GM19468 (cell line): ENCODE data around the gene OBSCN.

Experiments
- ATAC-seq: cut with Tn5 transposase; IDR thresholded peaks from one replicate; pipeline ENCODE4 v1.9.1; 2021; ENCODE audit warnings: mild to moderate bottlenecking, moderate library complexity, moderate number of reproducible peaks; ENCODE audit not compliant: unreplicated experiment; ENCODE audit errors: extremely low read depth

The OBSCN gene

DNA sequence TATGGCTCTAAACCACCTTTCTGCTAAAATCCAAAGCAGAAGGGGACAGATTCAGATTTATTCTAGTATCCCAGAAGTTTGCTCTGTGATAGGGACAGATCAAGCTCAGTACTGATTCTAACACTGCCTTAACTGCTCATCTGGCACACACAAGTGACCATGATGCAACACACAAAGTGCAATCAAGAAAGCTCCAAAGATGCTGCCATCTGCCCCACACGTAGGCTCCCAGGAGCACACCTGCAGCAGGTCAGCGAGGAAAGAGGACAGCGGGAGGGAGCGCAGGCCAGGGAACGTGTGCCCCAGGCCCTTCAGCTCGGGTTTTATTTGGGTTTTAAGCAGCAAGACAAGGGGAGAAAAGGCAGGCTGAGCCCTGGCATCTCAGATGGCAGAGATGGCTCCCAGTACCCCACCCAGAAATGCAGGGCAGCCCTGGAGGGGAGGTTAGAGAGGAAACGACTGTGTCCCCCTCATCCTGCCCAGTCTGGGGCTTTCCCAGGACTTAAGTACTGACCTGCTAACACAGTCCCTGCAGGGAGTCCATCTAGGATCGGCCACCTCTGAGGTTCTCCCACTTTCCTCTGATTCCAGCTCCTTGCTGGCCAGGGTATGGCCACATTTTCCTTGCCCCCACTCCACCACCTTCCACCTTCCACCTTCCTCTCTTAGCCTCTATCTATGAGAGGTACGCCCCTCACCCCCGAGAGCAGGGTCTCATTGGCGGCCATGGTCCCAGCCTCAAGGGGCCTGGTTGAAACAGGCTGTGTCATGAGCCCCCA is 197.5 kb downstream of the OBSCN start:
- no peak for ATAC-seq

- no peak for ATAC-seq
These were observed 198.1 kb downstream of the OBSCN start for GRCh38 chr1:228405979-228406228.

- ATAC-seq: no peak
These were observed 199.5 kb downstream of the OBSCN start for GRCh38 chr1:228407106-228408040.

DNA sequence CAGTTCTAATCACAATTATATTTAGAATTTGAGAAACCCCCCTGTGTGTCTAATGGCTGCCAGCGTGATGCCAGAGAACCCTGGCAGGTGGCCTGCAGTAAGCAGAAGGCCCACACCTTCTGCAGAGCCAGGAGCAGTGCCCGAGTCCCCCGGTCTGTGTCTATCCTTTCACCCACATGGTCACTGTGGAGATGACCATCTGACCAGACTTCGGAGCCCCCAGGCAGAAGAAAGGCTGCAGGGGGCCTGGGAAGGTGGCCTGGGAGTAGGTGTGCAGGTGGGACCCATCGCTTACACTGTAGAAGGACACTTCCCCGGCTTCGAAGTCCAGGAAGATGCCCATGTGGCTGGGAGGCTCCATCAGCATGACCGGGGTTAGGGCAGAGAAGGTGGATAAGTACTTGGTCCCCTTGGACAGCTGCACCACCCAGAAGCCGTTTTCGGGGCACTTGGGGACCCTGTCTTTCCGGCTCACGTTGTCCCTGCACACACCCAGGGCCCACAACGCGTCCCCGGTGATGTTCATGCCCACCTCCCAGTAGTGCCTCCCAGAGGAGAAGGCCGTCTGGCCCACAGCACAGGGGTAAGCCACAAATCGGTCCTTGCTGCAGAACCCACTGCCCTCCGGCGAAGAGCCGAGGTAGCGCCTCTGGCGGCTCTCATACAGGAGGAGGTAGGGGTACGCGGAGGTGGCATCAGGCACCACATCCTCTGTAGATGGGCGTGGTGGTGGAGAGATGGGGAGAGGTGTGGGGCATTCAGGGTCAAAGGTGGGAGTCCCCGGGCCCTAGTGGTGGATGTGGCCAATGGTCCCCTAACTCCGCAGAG is 200.4 kb downstream of the OBSCN start:
- ATAC-seq: no peak

- no peak for ATAC-seq
These were observed 201.3 kb downstream of the OBSCN start for GRCh38 chr1:228408869-228409805.

DNA sequence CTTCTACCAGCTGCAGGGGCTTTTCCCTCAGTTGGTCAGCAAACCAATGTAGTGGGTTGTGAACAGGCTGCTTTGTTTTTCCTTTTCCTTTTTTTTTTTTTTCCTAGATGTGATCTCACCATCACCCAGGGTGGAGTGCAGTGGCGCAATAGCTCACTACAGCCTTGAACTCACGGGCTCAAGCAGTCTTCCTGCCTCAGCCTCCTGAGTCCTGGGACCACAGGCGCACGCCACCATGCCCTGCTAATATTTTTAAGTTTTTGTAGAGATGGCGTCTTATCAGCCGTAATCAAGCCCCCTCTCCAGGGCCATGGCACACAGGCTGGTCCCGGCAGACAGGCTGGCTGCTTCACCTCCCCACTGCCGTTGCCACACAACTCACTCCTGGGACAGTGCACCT is 202.2 kb downstream of the OBSCN start:
- ATAC-seq: no peak

- ATAC-seq: no peak
These were observed 202.8 kb downstream of the OBSCN start for GRCh38 chr1:228410671-228411070.

DNA sequence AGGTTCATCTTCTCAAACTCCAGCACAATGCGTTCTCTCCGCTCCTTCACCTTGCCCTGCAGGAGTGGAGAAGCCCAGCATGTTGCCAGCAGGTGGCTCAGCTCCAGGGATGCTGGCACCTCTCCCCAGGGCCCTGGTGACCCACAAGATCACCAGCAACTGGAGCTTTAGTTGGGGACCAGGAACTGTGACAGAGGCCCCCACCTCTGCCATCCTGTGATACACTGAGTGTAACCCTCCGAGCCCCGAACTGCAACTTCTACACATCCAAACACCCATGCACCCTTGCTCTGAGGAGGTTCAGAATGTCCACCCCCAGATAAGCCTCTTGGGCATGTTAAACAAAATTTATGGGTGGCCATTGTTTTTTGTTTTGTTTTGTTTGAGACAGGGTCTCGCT is 203.3 kb downstream of the OBSCN start:
- ATAC-seq: no peak

DNA sequence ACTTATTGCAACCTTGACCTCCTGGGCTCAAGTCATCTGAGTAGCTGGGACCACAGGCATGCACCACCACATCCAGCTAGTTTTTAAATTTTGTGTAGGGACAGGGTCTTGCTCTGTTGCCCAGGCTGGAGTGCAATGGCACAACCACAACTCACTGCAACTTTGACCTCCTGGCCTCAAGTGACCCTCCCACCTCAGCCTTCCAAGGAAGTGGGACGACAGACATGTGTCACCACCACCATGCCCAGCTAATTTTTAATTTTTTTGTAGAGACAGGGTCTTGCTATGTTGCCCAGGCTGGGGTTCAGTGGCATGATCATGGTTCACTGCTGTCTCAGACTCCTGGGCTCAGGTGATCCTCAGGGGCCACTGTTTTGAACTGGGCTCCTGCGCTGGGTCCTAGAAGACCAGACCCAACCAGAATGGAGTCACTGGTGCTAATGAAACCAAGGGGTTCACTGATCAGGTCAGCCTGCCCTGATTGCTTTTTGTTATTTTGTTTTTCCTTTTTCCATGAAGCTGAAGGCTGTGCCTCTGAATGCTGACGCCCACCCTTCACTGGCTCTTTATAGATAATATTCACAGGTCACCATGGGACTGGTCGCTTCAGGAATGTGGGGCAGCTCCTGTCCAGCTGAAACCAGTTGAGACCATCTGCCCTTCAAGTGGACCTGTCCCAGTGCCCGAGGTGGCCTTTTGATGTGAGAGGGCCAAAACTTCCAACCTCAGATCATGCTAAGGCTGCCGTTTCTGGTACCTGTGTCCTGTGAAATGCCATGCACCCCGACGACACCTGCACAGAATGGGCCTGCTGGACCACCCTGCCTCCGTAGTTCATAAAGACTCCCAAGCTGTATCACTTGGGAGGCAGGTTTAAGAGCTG is 203.9 kb downstream of the OBSCN start:
- ATAC-seq: no peak

DNA sequence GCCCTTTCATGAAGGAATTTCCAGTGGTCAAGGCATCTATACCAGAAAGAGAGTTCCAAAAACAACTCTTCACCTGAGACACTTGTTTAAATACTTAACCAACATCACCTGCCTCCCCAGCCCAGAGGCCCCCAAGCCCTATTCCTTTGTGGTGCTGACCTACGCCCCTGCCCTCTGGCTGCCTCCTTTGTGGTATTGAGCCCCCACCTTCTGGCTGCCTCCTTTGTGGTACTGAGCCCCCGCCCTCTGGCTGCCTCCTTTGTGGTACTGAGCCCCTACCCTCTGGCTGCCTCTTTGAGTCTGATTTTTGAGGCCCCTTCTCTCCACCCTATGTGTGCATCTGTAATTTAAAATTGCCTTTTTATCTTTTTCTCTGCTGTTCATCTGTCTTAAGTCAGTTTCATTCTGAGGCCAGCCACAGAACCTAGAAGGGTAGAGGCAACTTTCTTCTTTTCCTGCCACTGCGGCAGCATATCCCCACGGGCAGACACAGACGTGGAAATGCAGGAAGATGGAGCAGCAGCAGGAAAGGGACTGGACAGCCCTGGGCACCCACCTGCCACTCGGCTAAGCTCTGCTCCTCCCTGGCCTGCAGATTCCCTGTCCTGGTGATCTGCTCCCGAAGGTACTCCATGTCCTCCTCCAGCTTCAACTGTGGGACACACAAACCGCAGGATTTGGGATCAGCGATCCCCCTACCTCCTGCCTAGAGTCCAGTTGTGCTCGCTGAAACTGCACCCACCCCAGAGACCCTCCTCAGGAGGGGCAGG is 205.6 kb downstream of the OBSCN start:
- ATAC-seq: no peak

DNA sequence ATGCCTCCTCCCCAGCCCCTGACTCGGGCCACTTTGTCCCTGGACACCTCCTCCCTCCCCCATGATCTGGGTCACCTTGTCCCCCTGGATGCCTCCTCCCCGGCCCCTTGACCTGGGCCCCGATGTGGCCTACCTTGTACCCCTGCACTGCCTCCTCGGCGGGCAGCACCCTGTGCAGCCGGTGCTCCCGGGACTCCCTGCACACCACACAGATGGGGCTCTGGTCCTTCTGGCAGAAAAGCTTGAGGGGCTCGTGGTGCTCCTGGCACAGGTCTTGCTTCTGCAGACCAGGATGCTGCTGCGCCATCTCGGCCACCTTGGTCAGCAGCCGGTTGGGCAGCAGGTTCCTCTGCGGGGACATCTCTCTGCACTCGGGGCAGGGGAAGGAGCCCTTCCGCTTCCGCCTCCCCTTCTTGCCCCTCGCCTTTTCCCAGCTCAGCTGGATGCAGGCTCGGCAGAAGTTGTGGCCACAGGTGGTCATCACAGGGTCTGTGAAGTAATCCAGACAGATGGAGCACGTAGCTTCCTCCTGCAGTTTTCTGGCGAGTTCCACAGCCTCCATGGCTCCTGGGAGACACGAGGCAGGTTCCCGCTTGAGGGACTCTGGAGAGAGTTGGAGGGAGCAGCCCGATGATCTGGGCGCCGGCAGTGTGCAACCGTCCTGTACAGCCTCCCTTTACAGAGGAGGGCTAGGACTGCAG is 206.8 kb downstream of the OBSCN start:
- ATAC-seq: no peak

GRCh38 chr1:228415221-228415620 is 207.4 kb downstream of the OBSCN start:
- no peak for ATAC-seq

DNA sequence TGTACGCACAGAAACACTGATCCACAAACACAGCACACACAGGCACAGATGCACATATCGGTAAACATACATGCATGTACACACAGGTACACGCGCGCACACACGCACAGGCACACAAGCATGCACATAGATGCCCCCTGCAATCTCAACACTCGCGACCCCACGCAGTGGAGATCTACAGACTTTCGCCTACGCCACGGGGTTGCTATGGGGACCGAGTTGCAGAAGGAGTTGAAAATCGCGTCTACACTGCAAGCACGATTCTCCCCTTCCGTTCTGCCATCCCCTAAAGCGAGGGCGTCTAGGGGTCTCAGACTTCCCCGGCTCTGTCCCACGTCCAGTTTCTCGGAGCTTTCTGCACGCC is 208.0 kb downstream of the OBSCN start:
- ATAC-seq: no peak

- ATAC-seq: no peak
These were observed 208.5 kb downstream of the OBSCN start, which contains the start of gene TRIM17 for GRCh38 chr1:228416217-228416933. Gene TRIM17 (minus strand): TSS chr1:228416861. CDS start chr1:228415072, 1,789 bp downstream.

GRCh38 chr1:228417061-228417460 is 209.2 kb downstream of the OBSCN start:
- no peak for ATAC-seq

- no peak for ATAC-seq
These were observed 209.8 kb downstream of the OBSCN start for GRCh38 chr1:228417483-228418203.
